Stimulated activated CD8-positive, alpha-beta memory T cell treated with anti-CD3 and anti-CD28 coated beads, Interleukin-7, amount 100 ng/mL, for 1 hour (primary cell): ENCODE measurements around the gene MED7.
"Not testable (repeated sequence)": the region's sequence is repeated elsewhere in the genome, so short reads cannot be mapped to it uniquely, and the experiment has no call there.

Experiments
- DNase-seq, 2 donors: peaks; one replicate each; pipeline ENCODE4 v3.0.0-alpha.2; 2020; ENCODE audit warnings: low read depth in 2 of 2

MED7 gene

GRCh38 chr5:157142317-157143126 lies at the start of gene MED7:
TSS of gene MED7 (minus strand) at chr5:157142865. CDS start at chr5:157139431, 3,434 bp downstream.
- DNase-seq, result peak; percentile 73 to 80

- DNase-seq, result no peak
Observed at GRCh38 chr5:157189223-157189622, 46.6 kb upstream of the MED7 start.

- DNase-seq, result no peak
Observed at GRCh38 chr5:157188270-157188669, 45.6 kb upstream of the MED7 start.

GRCh38 chr5:157187046-157187754 lies 44.5 kb upstream of the MED7 start:
- DNase-seq, result no peak

- DNase-seq, result no peak
Observed at GRCh38 chr5:157186309-157187045, 43.8 kb upstream of the MED7 start.

GRCh38 chr5:157185122-157185521 lies 42.5 kb upstream of the MED7 start:
- DNase-seq, result not testable (repeated sequence)

- DNase-seq, result no peak
Observed at GRCh38 chr5:157184117-157184670, 41.5 kb upstream of the MED7 start.

- no peak for DNase-seq
Observed at GRCh38 chr5:157182143-157182757, 39.6 kb upstream of the MED7 start.

GRCh38 chr5:157180374-157181264 lies 38.0 kb upstream of the MED7 start, which contains the start of gene ITK:
TSS of gene ITK (plus strand) at chr5:157180840. CDS start at chr5:157180978, 138 bp downstream.
- no peak for DNase-seq

GRCh38 chr5:157178966-157179365 lies 36.3 kb upstream of the MED7 start:
- DNase-seq, result no peak

- no peak for DNase-seq
Observed at GRCh38 chr5:157177953-157178352, 35.3 kb upstream of the MED7 start.

- no peak for DNase-seq
Observed at GRCh38 chr5:157175071-157175612, 32.5 kb upstream of the MED7 start.

GRCh38 chr5:157172403-157172802 lies 29.7 kb upstream of the MED7 start:
- DNase-seq, result peak; percentile 34 to 36

GRCh38 chr5:157168286-157168685 lies 25.6 kb upstream of the MED7 start:
- no peak for DNase-seq

GRCh38 chr5:157167214-157167621 lies 24.6 kb upstream of the MED7 start:
- no peak for DNase-seq

GRCh38 chr5:157166214-157167213 lies 23.8 kb upstream of the MED7 start, which contains the start of gene GARIN3:
TSS of gene GARIN3 (minus strand) at chr5:157166264. CDS start at chr5:157166168, 96 bp downstream.
- no peak for DNase-seq

GRCh38 chr5:157165668-157166067 lies 23.0 kb upstream of the MED7 start:
- no peak for DNase-seq

- DNase-seq, result no peak
Observed at GRCh38 chr5:157165261-157165660, 22.6 kb upstream of the MED7 start.

- no peak for DNase-seq
Observed at GRCh38 chr5:157164521-157164920, 21.9 kb upstream of the MED7 start.
